HG02571 (cell line): ENCODE data around the gene SLC22A13.
"Not testable (repeated sequence)": the region's sequence is repeated elsewhere in the genome, so short reads cannot be mapped to it uniquely, and the experiment has no call there.

Experiments
- ATAC-seq: cut with Tn5 transposase; IDR thresholded peaks from one replicate; pipeline ENCODE4 v1.9.1; 2021; ENCODE audit warnings: mild to moderate bottlenecking, moderate library complexity; ENCODE audit not compliant: unreplicated experiment

The SLC22A13 gene

DNA sequence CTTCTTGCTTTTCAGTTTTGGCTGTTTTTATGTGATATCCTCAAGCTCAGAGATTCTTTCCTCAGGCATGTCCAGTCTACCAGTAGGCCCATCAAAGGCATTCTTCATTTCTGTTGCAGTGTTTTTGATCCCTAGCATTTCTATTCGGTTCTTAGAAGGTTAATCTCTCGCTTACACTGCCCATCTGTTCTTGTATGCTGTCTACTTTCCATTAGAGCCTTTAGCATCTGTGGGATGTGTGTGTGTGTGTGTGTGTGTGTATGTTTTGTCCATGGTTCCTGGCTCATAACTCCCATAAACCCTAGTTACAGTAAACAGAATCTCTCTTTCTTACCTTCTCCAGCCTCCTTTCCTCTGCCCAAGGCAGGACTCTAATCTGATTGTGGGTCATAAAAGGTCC lies 5.1 kb upstream of the SLC22A13 start:
- no peak for ATAC-seq

GRCh38 chr3:38264353-38264771 lies 1.2 kb upstream of the SLC22A13 start:
- ATAC-seq = no peak

DNA sequence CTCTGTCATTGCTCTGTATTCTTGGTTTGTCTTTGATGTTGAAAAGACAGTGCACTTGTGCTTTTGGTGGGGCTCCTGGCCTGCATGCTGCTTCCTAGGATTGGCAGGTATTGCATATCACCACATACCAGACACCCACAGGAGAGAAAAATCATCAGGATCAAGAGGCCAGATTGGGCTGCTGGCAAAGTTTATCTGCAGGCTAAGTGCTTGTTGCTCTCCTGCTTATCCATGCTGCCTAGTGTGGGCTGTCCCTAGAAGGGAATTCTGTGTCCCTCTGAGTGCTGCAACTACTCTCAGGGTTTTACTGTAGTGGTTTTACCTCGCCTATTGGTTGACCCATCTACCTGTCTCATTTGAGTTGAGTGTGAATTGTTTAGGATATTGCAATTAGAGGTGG lies 833 bp upstream of the SLC22A13 start:
- ATAC-seq = no peak

DNA sequence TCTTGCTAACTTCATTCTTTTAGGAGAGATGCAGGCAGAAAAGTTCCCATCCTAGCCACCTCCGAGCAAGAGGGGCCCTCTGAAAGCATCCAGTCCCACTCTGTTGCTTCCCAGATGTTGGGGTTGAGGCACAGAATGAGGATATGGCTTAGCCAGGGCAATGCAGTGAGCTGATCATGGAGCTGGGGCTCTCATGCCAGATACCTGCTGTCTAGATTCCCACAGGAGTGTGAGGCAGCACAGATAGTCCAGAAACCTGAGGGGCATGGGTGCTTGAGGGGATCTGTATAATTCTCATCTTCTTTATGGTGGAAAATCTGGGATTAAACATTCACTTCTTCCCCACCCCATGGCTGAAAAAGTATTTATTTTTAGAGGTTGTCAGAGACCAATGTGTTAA lies 1.2 kb downstream of the SLC22A13 start:
- no peak for ATAC-seq

DNA sequence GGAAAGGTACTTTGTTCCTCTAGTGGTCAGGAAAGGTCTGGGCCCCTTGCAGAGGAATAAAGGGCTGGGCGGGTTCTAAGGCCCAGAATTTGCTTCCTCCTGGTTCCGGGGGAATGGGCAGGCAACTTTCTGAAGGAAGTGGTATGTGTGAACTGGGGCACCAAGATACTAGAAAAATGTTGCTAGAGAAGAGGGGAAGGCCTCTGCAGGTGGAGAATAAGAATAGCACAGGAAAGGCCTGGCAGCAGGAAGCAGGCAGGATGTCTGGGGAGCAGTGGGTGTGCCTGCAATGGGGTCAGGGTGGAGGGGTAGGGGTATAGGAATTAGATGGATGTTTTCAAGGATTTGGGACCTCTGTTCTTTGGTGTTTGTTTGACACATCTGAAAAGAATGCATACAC lies 2.0 kb downstream of the SLC22A13 start:
- ATAC-seq = no peak

DNA sequence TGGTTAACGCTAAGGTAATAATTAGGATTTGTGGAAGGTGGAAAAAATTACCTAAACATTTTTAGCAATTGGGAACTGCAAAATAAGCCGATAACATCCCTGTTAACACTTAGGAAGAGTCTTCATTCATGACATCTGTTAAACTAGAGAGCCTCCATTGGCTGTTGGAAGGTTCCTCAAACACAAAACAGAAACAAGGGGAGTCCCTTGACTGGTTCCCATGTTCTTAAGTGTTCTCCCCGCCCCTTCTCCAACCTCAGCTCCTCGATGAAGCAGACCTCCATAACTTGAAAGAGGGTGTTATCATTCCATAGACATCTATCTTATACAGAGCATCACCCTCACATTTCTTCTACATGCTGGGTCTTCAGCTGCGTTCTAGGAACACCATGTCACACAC lies 2.5 kb downstream of the SLC22A13 start:
- ATAC-seq = peak; percentile 17

DNA sequence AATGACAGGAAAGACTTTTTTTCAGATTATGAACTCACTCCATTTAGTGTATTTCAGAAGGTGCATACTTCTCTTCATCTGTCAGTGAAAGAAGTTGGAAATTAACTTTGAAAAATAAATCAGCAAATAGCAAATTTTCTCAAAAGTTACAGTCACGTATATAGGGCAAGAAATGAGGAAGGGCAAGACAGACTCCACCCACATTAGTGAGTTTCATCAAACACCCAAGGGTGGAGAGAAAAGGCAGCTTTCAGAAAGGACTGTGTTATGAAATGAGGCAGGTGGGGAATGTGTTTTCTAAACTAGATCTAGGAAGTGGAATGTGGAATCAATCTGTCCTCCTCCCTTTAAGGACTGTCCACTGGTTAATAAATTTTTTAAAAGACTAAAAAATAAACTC lies 2.9 kb downstream of the SLC22A13 start:
- peak; percentile 57 for ATAC-seq

DNA sequence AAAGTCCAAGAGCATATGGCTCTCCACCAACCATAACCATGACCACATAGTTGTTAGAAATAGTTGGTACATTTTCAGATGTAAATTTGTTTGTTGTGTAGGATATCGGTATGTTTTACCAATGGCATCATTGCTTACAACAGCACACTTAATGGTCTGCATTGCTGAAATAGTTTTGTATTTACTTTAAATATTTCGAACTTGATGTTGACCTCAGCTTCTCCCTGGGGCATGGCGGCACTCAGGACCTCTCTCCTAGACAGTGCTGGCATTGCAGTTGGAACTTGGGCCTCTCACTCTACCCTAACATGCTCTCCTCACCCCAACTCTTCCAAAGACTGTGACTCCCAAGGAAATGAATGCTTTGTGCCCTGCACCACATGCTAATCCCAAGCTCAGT lies 5.0 kb downstream of the SLC22A13 start:
- no peak for ATAC-seq

DNA sequence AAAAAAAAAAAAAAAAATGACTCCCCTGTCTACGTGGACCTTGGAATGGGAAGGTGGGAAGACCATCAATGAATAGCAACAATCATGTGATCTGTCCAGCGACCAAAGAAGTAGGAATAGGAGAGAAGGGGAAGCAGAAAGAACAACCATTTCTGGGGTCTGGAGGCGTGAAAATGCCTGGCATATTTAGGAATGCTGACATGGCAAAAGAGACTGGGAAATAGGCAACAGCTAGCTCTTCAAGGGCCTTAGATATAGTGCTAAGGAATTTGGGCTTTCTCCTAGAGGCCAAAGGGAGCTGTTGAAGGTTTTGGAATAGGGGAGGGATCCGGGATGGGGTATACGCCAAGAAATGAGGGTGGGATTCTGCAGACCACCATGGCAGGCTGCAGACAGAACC lies 5.9 kb downstream of the SLC22A13 start:
- ATAC-seq = no peak

- no peak for ATAC-seq
These were observed 9.4 kb downstream of the SLC22A13 start for GRCh38 chr3:38274864-38275649.

- ATAC-seq = no peak
These were observed 10.0 kb downstream of the SLC22A13 start for GRCh38 chr3:38275658-38276057.

GRCh38 chr3:38276081-38276916 lies 10.7 kb downstream of the SLC22A13 start:
- ATAC-seq = no peak

- no peak for ATAC-seq
These were observed 11.5 kb downstream of the SLC22A13 start for GRCh38 chr3:38276917-38277630.

- no peak for ATAC-seq
These were observed 13.2 kb downstream of the SLC22A13 start for GRCh38 chr3:38278841-38279240.

DNA sequence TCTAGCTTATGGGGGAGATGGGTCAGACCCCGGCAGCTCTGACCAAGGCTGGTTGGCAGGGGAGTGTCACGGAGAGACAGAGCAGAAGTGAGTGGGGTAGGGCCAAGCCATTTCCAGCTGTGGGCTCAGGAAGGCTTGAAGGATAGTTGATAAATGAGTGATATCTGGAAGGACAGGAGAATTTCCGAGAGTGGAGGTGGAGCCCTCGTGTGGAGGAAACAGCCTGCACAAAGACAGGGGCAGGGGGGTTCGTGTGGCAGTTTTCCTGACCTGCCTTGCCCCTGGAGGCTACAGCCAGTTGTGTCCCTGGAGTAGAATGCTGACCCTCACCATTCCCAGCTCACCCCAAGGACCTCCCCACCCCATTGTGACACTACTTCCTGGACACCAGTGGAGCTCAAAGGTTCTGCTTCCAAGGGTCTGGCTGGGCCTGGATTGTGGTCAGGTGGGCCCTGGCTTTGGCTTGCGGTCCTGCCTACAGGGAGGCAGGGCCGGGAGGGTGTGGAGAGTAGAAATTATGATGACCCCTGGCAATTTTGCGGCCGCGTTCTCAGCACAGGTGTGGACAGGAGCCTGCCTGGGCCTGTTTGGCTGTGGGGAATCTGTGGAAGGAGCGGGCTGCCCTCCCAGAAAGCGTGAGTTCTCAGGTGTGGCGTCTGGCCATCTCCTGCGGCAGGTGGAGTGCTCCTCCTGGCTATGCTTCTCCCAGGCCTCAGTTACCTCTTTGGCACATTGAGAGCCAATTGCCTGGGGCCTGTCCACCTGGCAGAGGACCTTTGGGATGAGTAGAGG lies 16.5 kb downstream of the SLC22A13 start, which contains the start of gene SLC22A14:
Gene SLC22A14, plus strand, starts transcription at position 400 of the 792 bp plus-strand sequence. CDS start 23,733 bp downstream, outside the sequence.
- no peak for ATAC-seq

- no peak for ATAC-seq
These were observed 18.5 kb downstream of the SLC22A13 start for GRCh38 chr3:38283810-38284755.

DNA sequence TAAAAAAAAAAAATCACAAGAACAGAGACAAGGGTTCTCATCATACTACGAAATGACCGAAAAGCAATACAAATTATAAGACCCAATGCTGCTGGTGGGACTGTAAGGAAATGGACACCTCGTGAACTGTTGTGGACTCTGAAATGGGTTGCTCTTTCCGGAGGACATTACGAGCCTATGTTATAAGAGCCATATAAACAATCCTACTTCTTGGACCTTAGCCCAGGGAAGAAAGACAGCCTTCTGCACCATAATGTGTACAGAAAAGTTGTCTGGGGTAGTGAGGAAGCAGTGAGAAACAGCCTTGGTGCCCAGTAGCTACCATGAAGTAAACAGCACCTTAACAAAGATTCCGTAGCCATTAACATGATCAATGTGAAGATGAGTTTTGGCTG lies 19.1 kb downstream of the SLC22A13 start:
- no peak for ATAC-seq

DNA sequence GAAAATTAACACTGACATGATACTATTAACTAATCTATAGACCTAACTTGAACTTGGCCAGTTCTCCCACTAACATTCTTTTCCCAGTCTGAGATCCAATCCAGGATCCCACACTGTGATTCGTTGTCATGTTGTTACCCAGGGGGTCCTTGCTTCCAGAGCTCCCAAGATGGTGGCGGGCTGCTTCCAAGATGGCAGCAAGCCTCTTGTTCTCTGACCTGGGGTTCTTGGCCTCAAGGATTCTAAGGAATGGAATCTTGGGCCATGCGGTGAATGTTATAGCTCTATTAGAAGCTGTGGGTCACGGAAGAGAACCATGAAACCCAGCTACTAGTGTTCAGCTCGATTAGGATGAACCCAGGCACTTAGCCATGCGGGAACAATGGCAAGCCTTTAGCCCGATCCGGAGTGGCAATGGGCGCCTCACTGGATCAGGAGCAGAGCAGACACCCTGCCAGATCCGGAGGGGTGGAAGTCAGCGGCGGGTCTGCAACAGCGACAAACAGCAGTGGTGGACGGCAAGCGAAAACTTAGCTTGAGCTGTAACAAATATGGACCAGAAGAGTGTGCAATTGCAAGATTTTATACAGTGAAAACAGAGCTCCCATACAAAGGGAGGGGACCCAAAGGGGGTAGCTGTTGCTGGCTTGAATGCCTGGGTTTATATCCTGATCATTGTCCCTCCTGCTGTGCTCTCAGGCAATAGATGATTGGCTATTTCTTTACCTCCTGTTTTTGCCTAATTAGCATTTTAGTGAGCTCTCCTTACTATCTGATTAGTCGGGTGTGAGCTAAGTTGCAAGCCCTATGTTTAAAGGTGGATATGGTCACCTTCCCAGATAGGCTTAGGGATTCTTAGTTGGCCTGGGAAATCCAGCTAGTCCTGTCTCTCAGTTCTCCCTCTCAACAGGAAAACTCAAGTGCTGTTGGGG lies 23.9 kb downstream of the SLC22A13 start:
- ATAC-seq = not testable (repeated sequence)
